Astrocyte of the cerebellum (primary cell): Measurements from ENCODE around the gene NEK2.

ENCODE experiments used
- DNase-seq: peaks from one replicate; pipeline ENCODE4 v3.0.0-alpha.2; 2011; ENCODE audit warnings: low read depth
- H3K4me3 ChIP-seq: 2 replicates; pipeline ENCODE4 v1.5.1; 2011; ENCODE audit warnings: mild to moderate bottlenecking, low read depth, low read length, moderate library complexity
- CTCF ChIP-seq: IDR thresholded peaks from 2 replicates; pipeline ENCODE4 v1.5.1; 2012; ENCODE audit warnings: low read length, low read depth, moderate library complexity, mild to moderate bottlenecking; ENCODE audit errors: missing control alignments
- in situ Hi-C: cut with HindIII; loops from 2 replicates; pipeline ENCODE4 v1.10.0; 2017; ENCODE audit warnings: low sequenced_read_pairs

Gene NEK2

GRCh38 chr1:211643324-211644212, 31.9 kb downstream of the NEK2 start:
- DNase-seq: no peak
- H3K4me3 ChIP-seq: no peak overlapping the region
- in situ Hi-C loops: loop anchor here (25.0 kb wide), 1 partner anchor 306 kb away; the partner anchor contains the start of gene TRAF5
- TF ChIP-seq CTCF: no peak

- DNase-seq: no peak
- in situ Hi-C loops: loop anchor here (25.0 kb wide), 1 partner anchor 306 kb away; the partner anchor contains the start of gene TRAF5
- no peak for TF ChIP-seq CTCF
- H3K4me3 ChIP-seq: no peak overlapping the region
These were observed 32.6 kb downstream of the NEK2 start for GRCh38 chr1:211642870-211643269.

DNA sequence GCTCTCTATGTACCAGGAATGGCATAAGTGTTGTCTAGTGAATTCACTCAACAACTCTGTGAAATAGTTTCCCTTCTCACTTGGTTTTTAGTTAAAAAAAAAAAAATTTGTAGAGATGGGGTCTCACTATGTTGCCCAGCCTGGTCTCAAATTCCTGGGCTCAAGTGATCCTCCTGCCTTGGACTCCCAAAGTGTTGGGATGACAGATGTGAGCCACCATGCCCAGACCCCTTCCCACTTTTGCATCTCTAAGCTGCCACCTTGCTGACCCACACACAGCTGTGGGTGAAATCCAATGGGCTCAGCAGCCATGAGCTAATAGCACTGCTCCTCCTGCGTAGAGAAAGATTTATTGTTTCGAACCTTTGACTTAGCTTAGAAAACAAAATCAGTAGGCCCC, 33.5 kb downstream of the NEK2 start:
- TF ChIP-seq CTCF: no peak
- no peak for DNase-seq
- no peak overlapping the region for H3K4me3 ChIP-seq
- in situ Hi-C loops: loop anchor here (25.0 kb wide), 1 partner anchor 305 kb away; the partner anchor contains the start of gene TRAF5

DNA sequence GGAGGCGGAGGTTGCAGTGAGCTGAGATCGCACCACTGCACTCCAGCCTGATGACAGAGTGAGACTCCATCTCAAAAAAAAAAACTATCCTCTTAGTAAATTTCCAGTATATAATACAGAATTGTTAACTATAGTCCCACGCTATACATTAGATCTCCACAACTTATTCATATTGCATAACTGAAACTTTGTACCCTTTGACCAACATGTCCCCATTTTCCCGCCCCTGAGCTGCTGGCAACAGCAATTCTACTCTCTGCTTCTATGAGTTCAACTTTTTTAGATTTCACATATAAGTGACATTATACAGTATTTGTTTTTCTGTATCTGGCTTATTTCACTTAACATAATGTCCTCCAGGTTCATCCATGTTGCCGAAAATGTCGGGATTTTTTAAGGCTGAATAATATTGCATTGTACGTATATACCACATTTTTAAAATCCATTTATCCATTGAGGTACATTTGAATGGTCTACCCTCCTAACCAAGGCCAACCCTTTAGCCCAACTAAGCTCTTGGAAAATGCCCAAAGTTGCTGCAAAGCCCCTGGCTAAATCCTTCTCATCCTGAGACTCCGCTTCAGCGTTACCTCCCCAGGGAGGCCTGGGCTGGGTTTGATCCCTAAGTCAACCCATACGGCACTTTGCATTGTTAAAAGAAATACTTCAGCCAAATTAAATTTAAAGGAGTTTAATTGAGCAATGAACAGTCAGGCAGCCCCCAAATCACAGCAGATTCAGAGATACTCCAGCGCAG, 34.2 kb downstream of the NEK2 start:
- no peak for TF ChIP-seq CTCF
- no peak for DNase-seq
- no peak overlapping the region for H3K4me3 ChIP-seq
- in situ Hi-C loops: loop anchor here (25.0 kb wide), 1 partner anchor 304 kb away; the partner anchor contains the start of gene TRAF5

GRCh38 chr1:211640301-211640630, 35.2 kb downstream of the NEK2 start:
- in situ Hi-C loops: loop anchor here (25.0 kb wide), 1 partner anchor 303 kb away; the partner anchor contains the start of gene TRAF5
- DNase-seq: no peak
- no peak overlapping the region for H3K4me3 ChIP-seq
- no peak for TF ChIP-seq CTCF

DNA sequence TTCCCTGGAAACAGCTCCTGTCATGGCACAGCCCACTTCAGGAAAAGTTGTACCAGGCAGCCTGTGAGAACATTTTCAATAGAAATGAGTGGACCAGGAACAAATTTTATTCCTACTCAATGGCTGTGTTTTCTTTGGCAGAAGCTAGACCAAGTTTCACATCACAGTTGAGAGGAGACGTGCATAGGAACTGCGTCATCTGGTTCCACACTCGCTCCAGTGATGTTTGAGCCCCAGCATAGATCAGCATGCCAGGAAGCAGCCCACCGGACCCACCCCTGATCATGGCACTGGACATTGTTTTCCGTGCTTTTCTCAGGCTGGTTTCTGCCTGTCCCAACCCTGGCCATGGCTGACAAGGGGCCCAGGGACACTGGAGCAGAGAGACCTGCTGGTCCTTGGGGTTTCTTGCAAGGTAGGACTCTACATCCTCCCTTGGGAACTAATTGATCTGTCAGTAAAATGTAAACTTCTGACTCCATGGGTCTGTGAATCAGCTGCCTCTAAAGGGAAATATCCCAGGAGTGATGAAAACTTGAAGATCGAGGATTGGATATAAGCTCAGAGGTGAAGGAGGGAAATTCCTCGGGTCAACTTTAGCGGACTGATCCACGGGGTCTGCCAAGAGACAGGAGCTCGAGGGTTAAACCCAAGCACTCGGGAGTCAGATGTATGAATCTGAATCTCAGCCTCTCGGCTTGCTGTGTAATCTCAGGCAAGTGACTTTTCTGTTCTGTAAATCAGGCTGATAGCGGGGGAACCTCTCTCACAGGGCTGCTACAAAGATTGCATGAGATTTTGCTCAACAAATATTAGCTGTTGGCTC, 35.7 kb downstream of the NEK2 start:
- no peak overlapping the region for H3K4me3 ChIP-seq
- peak; percentile 72 for DNase-seq
- in situ Hi-C loops: loop anchor here (25.0 kb wide), 1 partner anchor 302 kb away; the partner anchor contains the start of gene TRAF5
- TF ChIP-seq CTCF: no peak
